ENCODE measurements around the gene MAP6D1. TPM values are rescaled to one million over a fixed set of nuclear protein-coding genes. Genes with fewer than 3 reads are reported as not detected.

The MAP6D1 gene
- total RNA-seq, 1 experiment from 2014 or later: 7.1 TPM

- no peaks in the 10 kb centered on the region for H4K20me1 ChIP-seq (ENCODE audit: control insufficient read depth, insufficient read depth, insufficient read length)
- no peak overlapping the region for H2BK15ac ChIP-seq (ENCODE audit: low read depth, low read length)
- H3K4me1 ChIP-seq (ENCODE audit: insufficient read depth, low read length): no peaks in the 10 kb centered on the region; the same call in 1 of the 2 replicates
- no peak overlapping the region for H3K4ac ChIP-seq (ENCODE audit: low read depth, low read length)
- no peak overlapping the region for H4K5ac ChIP-seq (ENCODE audit: insufficient read length, low read depth, low read length)
- Mint-ChIP-seq H3K36me3 (ENCODE audit: insufficient read depth in 1 of 3, low read depth in 3 of 3) (peaks cover 0 to 12% (median under 1%) of the 10 kb centered on the region in 3 experiments; a peak in 5 of 7 replicates), H3K9me3 (no peaks in the 10 kb centered on the region), H3K27ac (no peak overlapping the region), H3K27me3 (ENCODE audit: low read depth) (peaks cover 9% of the 10 kb centered on the region), H3K4me3 (peak overlapping the region; percentile 70 to 84), H3K4me1 (peaks cover 24 to 25% of the 10 kb centered on the region in 2 experiments)
- H3K9ac ChIP-seq (ENCODE audit: extremely low read depth, insufficient read length, low read length): no peak overlapping the region
- peak overlapping the region; percentile 46 for H3K4me2 ChIP-seq (ENCODE audit: insufficient read depth, insufficient read length, low read length)
- no peaks in the 10 kb centered on the region for H3K9me3 ChIP-seq (ENCODE audit: control insufficient read depth, low read depth, low read length)
- no peaks in the 10 kb centered on the region for H3K27me3 ChIP-seq (ENCODE audit: insufficient read depth, low read length)
- H2AK5ac ChIP-seq (ENCODE audit: insufficient read length, low read length): no peak overlapping the region
- H3K56ac ChIP-seq (ENCODE audit: insufficient read length, low read depth, low read length): no peak overlapping the region
- TF ChIP-seq CTCF (conservative IDR thresholded peaks at IDR 0.05): no peak; the same call in 2 of the 3 replicates
- no peak overlapping the region for H2BK12ac ChIP-seq (ENCODE audit: insufficient read length, low read depth, low read length)
- H4K8ac ChIP-seq (replicated peaks; ENCODE audit: insufficient read length, low read depth, low read length): no peak overlapping the region
- no peak overlapping the region for H3K23ac ChIP-seq (ENCODE audit: insufficient read length, low read depth, low read length)
- H3K14ac ChIP-seq (ENCODE audit: insufficient read depth, low read length): no peak overlapping the region
- H3K18ac ChIP-seq (ENCODE audit: insufficient read length, low read depth, low read length): no peak overlapping the region
- no peaks in the 10 kb centered on the region for H3K79me1 ChIP-seq (ENCODE audit: insufficient read depth, low read depth, low read length, poor library complexity, severe bottlenecking)
- H2AFZ ChIP-seq (ENCODE audit: low read length): no peak overlapping the region
- peaks cover 6% of the 10 kb centered on the region for H3K23me2 ChIP-seq (ENCODE audit: insufficient read length, low read depth, low read length, poor library complexity, severe bottlenecking)
- no peak overlapping the region for H3T11ph ChIP-seq (ENCODE audit: low read length)
- H3K79me2 ChIP-seq (ENCODE audit: insufficient read depth, low read length): no peaks in the 10 kb centered on the region
- H4K91ac ChIP-seq (ENCODE audit: insufficient read length, low read depth, low read length): no peak overlapping the region
- no CpG with 5 or more reads among the region's 5 CpGs for WGBS (ENCODE audit: extremely low coverage, insufficient read length, low lambda C conversion rate)
- no peak overlapping the region for H2BK20ac ChIP-seq (ENCODE audit: low read depth, low read length, poor library complexity, severe bottlenecking)
- no peak overlapping the region for H3K27ac ChIP-seq (ENCODE audit: insufficient read length, low read depth, low read length)
- no peak overlapping the region for H2BK5ac ChIP-seq (ENCODE audit: insufficient read length, low read length)
- DNase-seq: no peak
- H2BK120ac ChIP-seq (ENCODE audit: low read depth, low read length, poor library complexity, severe bottlenecking): no peak overlapping the region
Measured at GRCh38 chr3:183823963-183824362, 1.4 kb downstream of the MAP6D1 start.

All from H9 (cell line).